Neural cell (in vitro differentiated cells): ENCODE data around the gene TBL1XR1.

Experiments used
- POLR2AphosphoS5 ChIP-seq: IDR thresholded peaks from 2 replicates; pipeline ENCODE4 v1.6.1; 2012
- RAD21 ChIP-seq: fragments of 450-650 bp; conservative IDR thresholded peaks from 2 replicates; pipeline ENCODE4 v1.6.1; 2014; ENCODE audit warnings: antibody characterized with exemption, mild to moderate bottlenecking, moderate library complexity
- TAF1 ChIP-seq: IDR thresholded peaks from 2 replicates; pipeline ENCODE4 v1.6.1; 2012; ENCODE audit warnings: low read depth
- TF ChIP-seq, protein P1 (sequence below): fragments of 450-650 bp; IDR thresholded peaks from 2 replicates; pipeline ENCODE4 v1.5.1; 2014; ENCODE audit warnings: antibody characterized with exemption, mild to moderate bottlenecking, moderate library complexity; ENCODE audit not compliant: poor library complexity, severe bottlenecking
- TF ChIP-seq, protein P2 (sequence below): IDR thresholded peaks from 2 replicates; pipeline ENCODE4 v1.6.1; 2012; ENCODE audit warnings: borderline replicate concordance

DNA sequence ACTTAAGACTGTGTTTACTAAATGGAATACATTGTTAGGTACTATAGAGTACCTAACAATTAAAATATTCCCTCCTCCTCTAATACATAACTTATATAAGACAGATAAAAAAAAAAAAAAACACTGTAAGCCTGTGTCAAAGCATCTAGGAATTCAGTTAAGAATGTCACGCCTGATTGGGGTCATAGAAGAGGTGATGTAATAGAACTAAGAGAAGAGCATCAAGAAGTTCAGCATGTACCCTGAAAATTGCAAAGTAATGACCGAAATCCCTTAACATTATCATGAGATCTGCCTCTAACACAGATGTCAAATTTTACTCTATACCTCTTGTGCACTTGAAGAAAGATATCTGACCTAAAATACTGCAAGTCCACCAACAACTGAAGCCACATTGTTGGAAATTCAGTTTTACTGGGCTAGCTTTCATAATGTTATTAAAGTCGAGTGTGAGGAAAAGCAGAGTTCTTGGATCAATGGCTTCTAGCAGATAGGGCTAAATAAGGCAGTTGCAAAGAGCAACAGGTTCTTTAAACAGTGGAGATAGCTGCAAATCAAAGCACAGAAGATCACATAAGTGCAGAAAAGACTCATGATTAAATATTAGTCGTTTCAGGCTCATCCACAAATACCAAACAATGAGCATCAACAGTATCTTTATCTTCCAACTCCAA is 75.0 kb downstream of the TBL1XR1 start:
- TF ChIP-seq, protein P1, sequence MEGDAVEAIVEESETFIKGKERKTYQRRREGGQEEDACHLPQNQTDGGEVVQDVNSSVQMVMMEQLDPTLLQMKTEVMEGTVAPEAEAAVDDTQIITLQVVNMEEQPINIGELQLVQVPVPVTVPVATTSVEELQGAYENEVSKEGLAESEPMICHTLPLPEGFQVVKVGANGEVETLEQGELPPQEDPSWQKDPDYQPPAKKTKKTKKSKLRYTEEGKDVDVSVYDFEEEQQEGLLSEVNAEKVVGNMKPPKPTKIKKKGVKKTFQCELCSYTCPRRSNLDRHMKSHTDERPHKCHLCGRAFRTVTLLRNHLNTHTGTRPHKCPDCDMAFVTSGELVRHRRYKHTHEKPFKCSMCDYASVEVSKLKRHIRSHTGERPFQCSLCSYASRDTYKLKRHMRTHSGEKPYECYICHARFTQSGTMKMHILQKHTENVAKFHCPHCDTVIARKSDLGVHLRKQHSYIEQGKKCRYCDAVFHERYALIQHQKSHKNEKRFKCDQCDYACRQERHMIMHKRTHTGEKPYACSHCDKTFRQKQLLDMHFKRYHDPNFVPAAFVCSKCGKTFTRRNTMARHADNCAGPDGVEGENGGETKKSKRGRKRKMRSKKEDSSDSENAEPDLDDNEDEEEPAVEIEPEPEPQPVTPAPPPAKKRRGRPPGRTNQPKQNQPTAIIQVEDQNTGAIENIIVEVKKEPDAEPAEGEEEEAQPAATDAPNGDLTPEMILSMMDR = no peak
- TF ChIP-seq TAF1 (no peak), POLR2AphosphoS5 (no peak), RAD21 (no peak)
- TF ChIP-seq, protein P2, sequence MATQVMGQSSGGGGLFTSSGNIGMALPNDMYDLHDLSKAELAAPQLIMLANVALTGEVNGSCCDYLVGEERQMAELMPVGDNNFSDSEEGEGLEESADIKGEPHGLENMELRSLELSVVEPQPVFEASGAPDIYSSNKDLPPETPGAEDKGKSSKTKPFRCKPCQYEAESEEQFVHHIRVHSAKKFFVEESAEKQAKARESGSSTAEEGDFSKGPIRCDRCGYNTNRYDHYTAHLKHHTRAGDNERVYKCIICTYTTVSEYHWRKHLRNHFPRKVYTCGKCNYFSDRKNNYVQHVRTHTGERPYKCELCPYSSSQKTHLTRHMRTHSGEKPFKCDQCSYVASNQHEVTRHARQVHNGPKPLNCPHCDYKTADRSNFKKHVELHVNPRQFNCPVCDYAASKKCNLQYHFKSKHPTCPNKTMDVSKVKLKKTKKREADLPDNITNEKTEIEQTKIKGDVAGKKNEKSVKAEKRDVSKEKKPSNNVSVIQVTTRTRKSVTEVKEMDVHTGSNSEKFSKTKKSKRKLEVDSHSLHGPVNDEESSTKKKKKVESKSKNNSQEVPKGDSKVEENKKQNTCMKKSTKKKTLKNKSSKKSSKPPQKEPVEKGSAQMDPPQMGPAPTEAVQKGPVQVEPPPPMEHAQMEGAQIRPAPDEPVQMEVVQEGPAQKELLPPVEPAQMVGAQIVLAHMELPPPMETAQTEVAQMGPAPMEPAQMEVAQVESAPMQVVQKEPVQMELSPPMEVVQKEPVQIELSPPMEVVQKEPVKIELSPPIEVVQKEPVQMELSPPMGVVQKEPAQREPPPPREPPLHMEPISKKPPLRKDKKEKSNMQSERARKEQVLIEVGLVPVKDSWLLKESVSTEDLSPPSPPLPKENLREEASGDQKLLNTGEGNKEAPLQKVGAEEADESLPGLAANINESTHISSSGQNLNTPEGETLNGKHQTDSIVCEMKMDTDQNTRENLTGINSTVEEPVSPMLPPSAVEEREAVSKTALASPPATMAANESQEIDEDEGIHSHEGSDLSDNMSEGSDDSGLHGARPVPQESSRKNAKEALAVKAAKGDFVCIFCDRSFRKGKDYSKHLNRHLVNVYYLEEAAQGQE = no peak
